MCF 10A (cell line): ENCODE measurements around the gene IL4. TPM values are rescaled to one million over a fixed set of nuclear protein-coding genes. Genes with fewer than 3 reads are reported as not detected.

Experiments used
- BruUV-seq: library from RNA; stranded (reverse); fragments of 400-500 nt; replicated peaks from 2 replicates; lab custom pipeline; 2021; lab: Mats Ljungman, UMichigan
- CTCF ChIA-PET: fragments of 300-600 bp; sonication (Branson Sonifier 250); formaldehyde crosslinking; extraction: SDS; loops from one replicate; lab custom pipeline; 2021; ENCODE audit warnings: antibody characterized with exemption, inconsistent platforms; lab: Yijun Ruan, JAX
- POLR2A ChIA-PET: fragments of 300-600, 350-650 bp; sonication (Branson Sonifier 250); formaldehyde crosslinking; extraction: SDS; loops from one replicate; lab custom pipeline; 2020; ENCODE audit warnings: antibody characterized with exemption, inconsistent platforms; lab: Yijun Ruan, JAX
- DNase-seq: peaks from one replicate; pipeline ENCODE4 v3.0.0-alpha.2; 2018; ENCODE audit not compliant: unreplicated experiment
- H3K27ac Mint-ChIP-seq: one replicate; pipeline ENCODE4 v1.8.0; 2022; ENCODE audit warnings: mild to moderate bottlenecking, low read depth, mixed read lengths; ENCODE audit not compliant: unreplicated experiment
- H3K27me3 Mint-ChIP-seq: one replicate; pipeline ENCODE4 v1.8.0; 2022; ENCODE audit warnings: mixed read lengths; ENCODE audit not compliant: insufficient read depth, unreplicated experiment
- H3K36me3 Mint-ChIP-seq: one replicate; pipeline ENCODE4 v1.8.0; 2022; ENCODE audit warnings: mild to moderate bottlenecking, moderate library complexity, mixed read lengths; ENCODE audit not compliant: insufficient read depth, unreplicated experiment
- H3K4me1 Mint-ChIP-seq: one replicate; pipeline ENCODE4 v1.8.0; 2022; ENCODE audit warnings: mixed read lengths; ENCODE audit not compliant: insufficient read depth, unreplicated experiment
- H3K4me3 Mint-ChIP-seq: one replicate; pipeline ENCODE4 v1.8.0; 2022; ENCODE audit warnings: mild to moderate bottlenecking, moderate library complexity, mixed read lengths; ENCODE audit not compliant: unreplicated experiment
- H3K9me3 Mint-ChIP-seq: one replicate; pipeline ENCODE4 v1.8.0; 2022; ENCODE audit warnings: mixed read lengths; ENCODE audit not compliant: unreplicated experiment
- CTCF ChIP-seq: fragments of 200-600 bp; IDR thresholded peaks from one replicate; pipeline ENCODE4 v1.8.0; 2022; ENCODE audit warnings: antibody characterized with exemption, mild to moderate bottlenecking; ENCODE audit not compliant: unreplicated experiment
- intact Hi-C: fragments of 100-400 bp; cut with micrococcal nuclease; formaldehyde crosslinking; loops from 2 replicates; pipeline ENCODE4 v1.14.1; 2022
- total RNA-seq: library from RNA; stranded (reverse); gene quantifications from 2 replicates; pipeline ENCODE4 v1.2.3, GENCODE V29; 2022

IL4 gene
- total RNA-seq, 1 experiment from 2014 or later, result not detected

- DNase-seq, result no peak
- POLR2A ChIA-PET, result interaction anchor here (1.1 kb wide), 1 partner anchor 10 kb away, joined by 4 read pairs; no protein-coding TSS in a partner anchor
- CTCF ChIA-PET, result interaction anchor here (0.9 kb wide), 2 partner anchors 26 to 31 kb away, joined by 3 to 4 read pairs; no protein-coding TSS in a partner anchor
- Mint-ChIP-seq H3K9me3 (no peaks in the 10 kb centered on the region), H3K4me3 (no peak overlapping the region), H3K27me3 (no peaks in the 10 kb centered on the region), H3K4me1 (peaks cover 6% of the 10 kb centered on the region), H3K27ac (no peak overlapping the region), H3K36me3 (peaks cover 8% of the 10 kb centered on the region)
- no peak for TF ChIP-seq CTCF
- intact Hi-C loops, result no loop called here
- BruUV-seq, result no TSS peak
Measured at GRCh38 chr5:132684491-132684890, 10.7 kb downstream of the IL4 start.

- intact Hi-C loops, result no loop called here
- ChIA-PET CTCF (interaction anchor here (0.9 kb wide), 2 partner anchors 25 to 30 kb away, joined by 3 to 4 read pairs; no protein-coding TSS in a partner anchor), POLR2A (interaction anchor here (1.1 to 1.3 kb wide), 2 partner anchors 8 to 9 kb away, joined by 3 to 4 read pairs; no protein-coding TSS in a partner anchor)
- no peaks in the 10 kb centered on the region for H3K9me3 Mint-ChIP-seq
- peaks cover 8% of the 10 kb centered on the region for H3K36me3 Mint-ChIP-seq
- peaks cover 2% of the 10 kb centered on the region for H3K4me1 Mint-ChIP-seq
- no peak overlapping the region for H3K4me3 Mint-ChIP-seq
- no peaks in the 10 kb centered on the region for H3K27me3 Mint-ChIP-seq
- no peak for TF ChIP-seq CTCF
- DNase-seq, result no peak
- no TSS peak for BruUV-seq
- H3K27ac Mint-ChIP-seq, result no peak overlapping the region
Measured at GRCh38 chr5:132684922-132685720, 11.3 kb downstream of the IL4 start.

- Mint-ChIP-seq H3K36me3 (peaks cover 11% of the 10 kb centered on the region), H3K27me3 (no peaks in the 10 kb centered on the region), H3K27ac (no peak overlapping the region), H3K9me3 (no peaks in the 10 kb centered on the region), H3K4me1 (no peaks in the 10 kb centered on the region), H3K4me3 (no peak overlapping the region)
- intact Hi-C loops, result no loop called here
- no peak for DNase-seq
- POLR2A ChIA-PET, result interaction anchor here (1.3 kb wide), 1 partner anchor 9 kb away, joined by 3 read pairs; no protein-coding TSS in a partner anchor
- no TSS peak for BruUV-seq
- no peak for TF ChIP-seq CTCF
- CTCF ChIA-PET, result interaction anchor here (0.9 kb wide), 1 partner anchor 9 kb away, joined by 5 read pairs; no protein-coding TSS in a partner anchor
Measured at GRCh38 chr5:132686193-132686592, 12.4 kb downstream of the IL4 start.

GRCh38 chr5:132687995-132688394 lies 14.2 kb downstream of the IL4 start:
- POLR2A ChIA-PET, result interaction anchor here (0.8 to 2.1 kb wide), 3 partner anchors 10 to 136 kb away, joined by 3 to 7 read pairs (median 3); no protein-coding TSS in a partner anchor

More at GRCh38 chr5:132687995-132688394, 14.2 kb downstream of the IL4 start:
- CTCF ChIA-PET, result interaction anchor here (0.9 kb wide), 1 partner anchor 132 kb away, joined by 4 read pairs; no protein-coding TSS in a partner anchor
- Mint-ChIP-seq H3K4me1 (peaks cover 6% of the 10 kb centered on the region), H3K27me3 (no peaks in the 10 kb centered on the region), H3K36me3 (peaks cover 13% of the 10 kb centered on the region), H3K27ac (no peak overlapping the region), H3K9me3 (peaks cover 8% of the 10 kb centered on the region), H3K4me3 (no peak overlapping the region)
- BruUV-seq, result no TSS peak
- intact Hi-C loops, result no loop called here
- TF ChIP-seq CTCF, result no peak
- no peak for DNase-seq
